Occipital lobe (tissue), 3 donors: ENCODE data around the gene ZNF90. TPM values are rescaled to one million over a fixed set of nuclear protein-coding genes. Genes with fewer than 3 reads are reported as not detected.
A peak's percentile ranks its signal among the peaks of the same experiment; 100 is the strongest.
"Not testable (repeated sequence)": the region's sequence is repeated elsewhere in the genome, so short reads cannot be mapped to it uniquely, and the experiment has no call there.

Experiments used
- DNase-seq: peaks from one replicate; lab custom pipeline; 2025; lab: John Stamatoyannopoulos, UW
- small RNA-seq: library from RNA; depleted of rRNA; stranded (forward); fragments of <200 nt; gene quantifications from one replicate; pipeline ENCODE3, GENCODE V24; 2014
- total RNA-seq: library from RNA; depleted of rRNA; stranded (reverse); fragments of >200 nt; gene quantifications from one replicate; pipeline ENCODE4 v1.2.3, GENCODE V29; 2014

The ZNF90 gene
- total RNA-seq, 1 donor from 2014 or later = 3.0 TPM

GRCh38 chr19:20103091-20103740, 25.4 kb downstream of the ZNF90 start:
- no peak for DNase-seq

GRCh38 chr19:20107301-20107700, 29.5 kb downstream of the ZNF90 start:
- no peak for DNase-seq

GRCh38 chr19:20118064-20118839, 40.5 kb downstream of the ZNF90 start:
- not testable (repeated sequence) for DNase-seq

GRCh38 chr19:20124879-20125278, 47.1 kb downstream of the ZNF90 start:
- no peak for DNase-seq

- DNase-seq = not testable (repeated sequence)
These were observed 55.1 kb downstream of the ZNF90 start for GRCh38 chr19:20132933-20133332.

- DNase-seq = not testable (repeated sequence)
These were observed 59.9 kb downstream of the ZNF90 start for GRCh38 chr19:20137714-20138113.

GRCh38 chr19:20151617-20152145, 73.9 kb downstream of the ZNF90 start:
- no peak for DNase-seq

GRCh38 chr19:20152506-20152905, 74.7 kb downstream of the ZNF90 start:
- DNase-seq = not testable (repeated sequence)

GRCh38 chr19:20153281-20153680, 75.5 kb downstream of the ZNF90 start:
- DNase-seq = no peak

GRCh38 chr19:20154636-20155035, 76.8 kb downstream of the ZNF90 start:
- DNase-seq = no peak

GRCh38 chr19:20162821-20163220, 85.0 kb downstream of the ZNF90 start:
- DNase-seq = no peak

- DNase-seq = no peak
These were observed 86.7 kb downstream of the ZNF90 start for GRCh38 chr19:20164456-20164855.

GRCh38 chr19:20165971-20166592, 88.3 kb downstream of the ZNF90 start:
- DNase-seq = no peak

GRCh38 chr19:20167020-20167644, 89.3 kb downstream of the ZNF90 start, which contains the start of gene ZNF486:
TSS of gene ZNF486 (plus strand) at chr19:20167214. CDS start at chr19:20167331, 117 bp downstream.
- DNase-seq = peak; percentile 88

GRCh38 chr19:20167651-20168122, 89.9 kb downstream of the ZNF90 start:
- no peak for DNase-seq

Small RNA genes within 50 kb of the gene (small RNA-seq; reads per million reads assigned to genes)
- gene AC006539.3 = not detected

Other genes starting within 250 kb of the ZNF90 start
- gene ZNF253, start 212.1 kb upstream of the ZNF90 start, total RNA-seq = 44.3 TPM
- 27.0 TPM for gene ZNF93, start 177.1 kb upstream of the ZNF90 start, total RNA-seq
- gene ZNF682, start 38.5 kb upstream of the ZNF90 start, total RNA-seq = 18.2 TPM
- 24.3 TPM for gene ZNF486, start 89.2 kb downstream of the ZNF90 start, total RNA-seq